Embryonic facial prominence (tissue), 1 donor: ENCODE results near the gene ARRDC1.
"Not testable (repeated sequence)": the region's sequence is repeated elsewhere in the genome, so short reads cannot be mapped to it uniquely, and the experiment has no call there.

ENCODE experiments used
- DNase-seq: peaks from one replicate; pipeline ENCODE4 v3.0.0-alpha.2; 2016; ENCODE audit errors: extremely low spot score

ARRDC1 gene

GRCh38 chr9:137613738-137614523, 8.4 kb downstream of the ARRDC1 start:
- DNase-seq: no peak

DNA sequence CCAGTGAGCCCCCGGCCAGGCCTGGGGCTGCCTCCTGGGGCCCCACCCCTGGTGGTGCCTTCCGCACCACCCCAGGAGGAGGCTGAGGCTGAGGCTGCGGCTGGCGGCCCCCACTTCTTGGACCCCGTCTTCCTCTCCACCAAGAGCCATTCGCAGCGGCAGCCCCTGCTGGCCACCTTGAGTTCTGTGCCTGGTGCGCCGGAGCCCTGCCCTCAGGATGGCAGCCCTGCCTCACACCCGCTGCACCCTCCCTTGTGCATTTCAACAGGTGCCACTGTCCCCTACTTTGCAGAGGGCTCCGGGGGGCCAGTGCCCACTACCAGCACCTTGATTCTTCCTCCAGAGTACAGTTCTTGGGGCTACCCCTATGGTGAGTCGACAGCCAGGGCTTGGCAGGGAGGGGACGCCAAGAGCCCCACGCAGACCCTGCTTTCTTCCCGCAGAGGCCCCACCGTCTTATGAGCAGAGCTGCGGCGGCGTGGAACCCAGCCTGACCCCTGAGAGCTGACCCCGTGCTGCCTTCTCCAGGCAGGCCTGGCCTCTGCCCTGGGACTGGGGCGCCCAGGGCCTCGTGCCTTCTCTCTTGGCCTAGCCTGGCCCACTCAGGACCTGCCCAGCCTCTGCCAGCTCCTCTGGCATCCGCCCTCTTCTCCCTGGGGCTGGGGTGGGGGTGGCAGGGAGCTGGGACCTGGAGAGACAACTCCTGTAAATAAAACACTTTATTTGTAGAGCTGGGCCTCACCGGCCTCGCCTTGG, 9.3 kb downstream of the ARRDC1 start:
- DNase-seq: no peak

DNA sequence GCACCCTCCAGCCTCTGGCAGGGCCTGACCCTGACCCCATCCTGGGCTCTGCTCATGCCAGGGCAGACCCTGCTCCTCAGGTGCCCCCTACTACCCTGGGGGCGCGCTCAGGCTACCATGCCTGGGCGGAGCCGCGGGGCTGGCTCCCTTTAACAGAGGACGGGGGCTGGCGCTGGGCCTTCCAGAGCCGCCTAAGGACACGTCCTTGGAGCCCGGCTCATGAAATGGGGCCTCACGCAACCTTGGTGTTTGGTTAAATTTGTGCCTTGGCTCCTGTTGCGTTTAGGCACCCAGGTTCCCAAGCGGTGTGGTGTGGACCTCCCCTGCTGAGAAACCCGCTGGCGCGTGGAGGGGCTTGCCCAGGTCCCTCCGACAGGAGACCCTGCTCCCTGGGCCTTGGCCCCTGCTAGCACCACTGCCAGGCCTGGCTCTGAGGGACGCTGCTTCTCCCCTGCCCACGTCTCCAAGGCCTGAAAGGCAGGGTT, 9.9 kb downstream of the ARRDC1 start:
- no peak for DNase-seq

- DNase-seq: peak; percentile 76
Observed at GRCh38 chr9:137618105-137619067, 12.9 kb downstream of the ARRDC1 start, which contains the start of gene EHMT1. TSS of gene EHMT1 (plus strand) at chr9:137619005. CDS start at chr9:137619029, 24 bp downstream.

- DNase-seq: no peak
Observed at GRCh38 chr9:137619240-137620047, 14.0 kb downstream of the ARRDC1 start.

DNA sequence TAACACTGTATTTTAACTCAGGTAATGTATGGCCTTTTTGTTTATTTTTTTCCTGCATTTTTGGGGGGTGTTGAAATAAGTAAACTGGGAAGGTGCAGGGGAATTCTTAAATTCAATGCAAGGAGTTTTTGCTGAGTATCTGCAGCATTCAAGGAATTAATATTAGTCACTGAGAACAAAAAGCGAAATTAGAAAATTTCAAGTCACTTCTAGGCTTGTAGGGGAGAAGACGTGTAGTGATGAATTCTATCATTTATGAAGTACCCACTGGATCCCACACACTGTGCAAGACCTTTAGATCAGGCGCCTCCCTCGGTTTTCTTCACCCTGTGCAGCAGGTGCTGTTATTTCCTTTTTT, 14.5 kb downstream of the ARRDC1 start:
- no peak for DNase-seq

- no peak for DNase-seq
Observed at GRCh38 chr9:137620581-137620980, 15.1 kb downstream of the ARRDC1 start.

DNA sequence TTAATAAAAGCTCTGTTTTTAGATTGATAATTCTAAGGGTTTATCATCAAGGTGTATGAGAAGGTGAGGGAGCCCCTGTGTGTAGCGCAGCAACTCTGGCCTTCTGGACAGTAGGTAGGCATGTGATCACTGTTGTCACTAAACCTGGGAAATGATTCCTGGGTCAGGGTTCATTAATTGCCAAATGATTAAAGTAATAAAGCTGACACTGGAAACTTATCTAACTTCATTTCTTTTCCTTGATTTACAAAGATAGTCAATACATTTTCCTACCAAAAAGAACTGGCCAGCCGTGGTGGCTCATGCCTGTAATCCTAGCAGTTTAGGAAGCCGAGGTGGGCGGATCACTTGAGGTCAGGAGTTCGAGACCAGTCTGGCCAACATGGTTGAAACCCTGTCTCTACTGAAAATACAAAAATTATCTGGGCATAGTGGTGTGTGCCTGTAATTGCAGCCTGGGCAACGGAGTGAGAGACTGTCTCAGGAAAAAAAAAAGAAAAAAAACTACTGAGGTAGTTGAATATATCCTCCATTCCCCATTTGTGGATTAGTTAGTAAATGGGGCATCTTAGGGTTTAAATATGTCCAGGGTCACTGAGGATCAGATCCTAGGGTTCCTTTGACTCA, 15.8 kb downstream of the ARRDC1 start:
- no peak for DNase-seq

DNA sequence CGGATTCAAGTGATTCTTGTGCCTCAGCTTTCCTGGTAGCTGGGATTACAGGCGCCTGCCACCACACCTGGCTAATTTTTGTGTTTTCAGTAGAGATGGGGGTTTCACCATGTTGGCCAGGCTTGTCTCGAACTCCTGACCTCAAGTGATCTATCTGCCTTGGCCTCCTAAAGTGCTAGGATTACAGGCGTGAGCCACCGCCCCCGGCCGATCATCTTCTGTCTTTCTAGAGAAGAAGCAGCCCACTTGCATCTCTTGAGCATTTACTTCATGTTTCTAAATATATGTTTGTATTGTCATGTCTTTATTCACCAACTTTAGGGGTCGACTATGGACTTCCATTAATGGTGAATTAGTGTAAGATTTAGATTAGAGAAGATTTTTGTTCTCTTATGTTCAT, 16.7 kb downstream of the ARRDC1 start:
- DNase-seq: not testable (repeated sequence)

DNA sequence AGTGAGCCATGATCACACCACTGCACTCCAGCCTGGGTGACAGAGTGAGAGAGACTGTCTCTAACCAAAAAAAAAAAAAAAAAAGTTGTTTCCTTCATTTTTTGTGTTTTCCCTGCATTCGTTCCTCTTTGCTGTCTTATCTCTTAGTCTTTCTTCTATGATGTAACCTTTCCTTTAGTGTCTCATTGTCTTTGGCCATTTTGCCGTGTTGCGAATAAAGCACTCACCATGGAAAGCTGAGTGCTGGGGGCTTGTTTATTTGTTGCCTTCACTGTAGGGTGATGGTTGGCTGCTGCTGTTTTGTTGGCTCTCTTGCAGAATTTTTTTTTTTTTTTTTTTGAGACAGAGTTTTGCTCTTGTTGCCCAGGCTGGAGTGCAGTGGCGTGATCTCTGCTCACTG, 21.0 kb downstream of the ARRDC1 start:
- no peak for DNase-seq

DNA sequence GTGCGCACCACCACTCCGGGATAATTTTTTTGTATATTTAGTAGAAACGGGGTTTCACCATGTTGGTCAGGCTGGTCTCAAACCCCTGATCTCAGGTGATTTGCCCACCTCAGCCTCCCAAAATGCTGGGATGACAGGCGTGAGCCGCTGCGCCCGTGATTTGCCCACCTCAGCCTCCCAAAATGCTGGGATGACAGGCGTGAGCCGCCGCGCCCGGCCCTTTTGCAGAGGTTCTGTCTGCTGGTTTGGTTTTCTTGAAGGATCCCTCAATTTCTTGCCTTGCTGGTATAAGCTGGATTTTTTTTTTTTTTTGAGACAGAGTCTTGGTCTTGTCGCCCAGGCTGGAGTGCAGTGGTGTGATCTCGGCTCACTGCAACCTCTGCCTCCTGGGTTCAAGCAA, 21.9 kb downstream of the ARRDC1 start:
- DNase-seq: not testable (repeated sequence)

DNA sequence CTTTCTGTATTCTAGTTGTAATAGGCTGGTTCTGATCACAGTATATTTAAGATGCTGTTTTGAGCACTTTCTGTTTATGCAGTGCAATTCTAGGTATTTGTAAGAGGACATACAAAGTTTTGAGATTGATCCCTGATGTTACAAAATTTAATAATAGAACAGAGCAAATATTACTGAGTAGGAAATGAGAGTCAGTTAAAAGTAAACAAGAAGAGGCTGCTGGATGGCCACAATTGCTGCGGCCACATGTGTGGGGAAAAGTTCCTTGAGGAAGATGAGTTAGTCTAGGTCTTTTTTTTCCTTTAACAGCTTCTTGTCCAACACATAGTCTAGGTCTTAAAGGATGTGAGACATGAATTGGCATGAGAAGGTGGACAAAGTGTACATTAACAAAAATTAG, 24.6 kb downstream of the ARRDC1 start:
- no peak for DNase-seq

DNA sequence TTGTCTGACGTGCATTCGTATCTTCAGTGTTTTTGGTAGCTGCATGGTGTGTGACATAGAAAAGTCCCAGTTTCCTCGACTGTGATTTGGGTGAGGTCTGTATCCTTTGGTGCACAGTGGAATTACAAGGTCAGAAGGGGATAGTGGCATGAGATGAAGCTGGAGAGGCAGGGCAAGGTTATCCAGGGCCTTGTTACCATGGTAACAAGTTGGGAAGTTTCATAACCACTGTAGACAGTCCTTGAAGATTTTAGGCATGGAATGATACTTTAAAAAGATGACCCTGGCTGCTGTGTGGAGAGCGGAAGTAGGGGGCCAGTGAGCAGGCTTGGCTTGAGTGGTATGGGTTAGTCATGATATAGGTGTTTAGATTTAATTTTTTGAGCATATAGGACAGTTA, 25.2 kb downstream of the ARRDC1 start:
- no peak for DNase-seq

- DNase-seq: no peak
Observed at GRCh38 chr9:137631345-137632229, 26.1 kb downstream of the ARRDC1 start.

DNA sequence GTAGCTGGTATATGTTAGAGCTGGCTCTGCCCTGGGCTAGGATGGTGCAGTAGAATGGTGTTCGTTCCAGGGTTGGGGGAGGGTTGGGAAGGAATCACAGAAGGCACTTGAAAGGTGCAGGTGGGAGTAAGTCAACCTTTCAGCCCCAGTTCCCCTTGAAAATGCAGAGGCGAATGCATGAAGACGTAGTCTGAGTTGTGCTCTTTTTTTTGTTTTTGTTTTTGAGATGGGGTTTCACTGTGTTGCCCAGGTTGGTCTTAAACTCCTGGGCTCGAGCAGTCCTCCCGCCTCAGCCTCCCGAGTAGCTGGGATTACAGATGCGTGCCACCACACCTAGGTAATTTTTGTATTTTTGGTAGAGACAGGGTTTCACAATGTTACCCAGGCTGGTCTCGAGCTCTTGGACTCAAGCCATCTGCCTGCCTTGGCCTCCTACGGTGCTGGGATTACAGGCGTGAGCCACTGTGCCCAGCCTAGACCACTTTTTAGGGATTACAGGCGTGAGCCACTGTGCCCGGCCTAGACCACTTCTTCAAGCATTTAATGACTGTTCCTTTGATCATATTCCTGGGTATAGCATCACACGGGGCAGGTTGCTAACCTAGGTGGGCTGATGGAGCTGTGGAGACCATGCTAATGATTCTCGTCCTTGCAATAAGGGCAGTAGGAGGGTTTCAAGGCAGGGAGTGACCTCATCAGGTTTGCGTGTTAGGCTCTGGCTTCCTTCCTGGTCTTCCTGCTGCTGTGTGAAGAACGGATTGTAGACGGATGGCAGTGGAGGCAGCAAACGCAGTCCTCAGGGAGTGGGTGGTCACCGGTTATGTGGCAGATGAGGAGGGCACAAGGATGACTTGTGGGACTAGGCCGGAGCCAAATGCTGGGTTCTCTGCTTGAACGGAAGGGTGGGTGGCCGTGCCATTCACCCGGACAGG, 27.0 kb downstream of the ARRDC1 start:
- no peak for DNase-seq

- DNase-seq: no peak
Observed at GRCh38 chr9:137634016-137634415, 28.5 kb downstream of the ARRDC1 start.

DNA sequence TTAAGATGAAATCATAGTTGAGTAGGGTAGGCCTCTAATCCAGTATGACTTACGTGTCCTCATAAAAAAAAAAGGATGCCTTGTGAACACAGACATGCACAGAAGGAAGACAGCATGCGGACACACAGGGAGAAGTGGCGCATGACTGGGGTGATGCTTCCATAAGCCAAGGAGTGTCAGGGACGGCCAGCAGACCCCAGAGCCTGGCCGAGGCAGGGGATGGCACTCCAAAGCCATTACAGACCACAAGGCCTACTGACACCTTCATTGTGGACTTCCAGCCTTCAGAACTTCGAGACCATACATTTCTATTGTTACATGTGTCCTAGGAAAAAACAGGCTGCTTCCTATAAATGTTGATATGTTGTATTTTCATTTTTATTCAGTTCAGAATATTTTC, 33.2 kb downstream of the ARRDC1 start:
- DNase-seq: no peak

DNA sequence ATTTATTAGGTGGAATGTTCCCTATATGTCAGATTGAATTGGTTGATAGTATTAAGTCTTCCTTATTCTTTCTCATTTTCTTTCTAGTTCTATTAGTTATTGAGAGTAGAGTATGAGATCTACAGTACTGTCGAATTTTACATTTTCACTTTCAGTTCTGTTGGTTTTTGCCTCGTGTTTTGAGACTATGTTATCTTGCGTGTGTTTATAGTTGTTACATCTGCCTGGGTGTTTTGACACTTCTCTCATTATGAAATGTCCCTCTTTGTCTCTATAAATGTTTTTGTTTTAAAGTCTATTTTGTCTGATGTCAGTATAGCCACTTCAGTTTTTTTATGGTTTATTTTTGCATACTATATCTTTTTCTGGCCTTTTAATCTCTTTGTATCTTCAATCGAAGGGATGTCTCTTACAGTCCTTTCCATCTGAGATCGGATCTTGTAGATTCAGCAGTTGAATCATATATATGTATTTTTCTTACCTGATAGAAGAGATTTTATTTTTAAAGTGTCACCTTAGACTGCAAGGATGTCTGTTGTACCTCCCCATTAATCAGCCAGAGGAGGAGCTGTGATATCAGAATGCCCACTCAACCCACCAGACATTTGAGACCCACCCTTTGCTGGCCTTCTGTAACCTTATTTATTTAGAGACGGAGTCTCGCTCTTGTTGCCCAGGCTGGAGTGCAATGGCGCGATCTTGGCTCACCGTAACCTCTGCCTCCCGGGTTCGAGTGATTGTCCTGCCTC, 34.0 kb downstream of the ARRDC1 start:
- no peak for DNase-seq
